Measurements from ENCODE around the gene PLAGL2. TPM values are rescaled to one million over a fixed set of nuclear protein-coding genes. Genes with fewer than 3 reads are reported as not detected.
A peak's percentile ranks its signal among the peaks of the same experiment; 100 is the strongest.

Gene PLAGL2
- total and polyA plus RNA-seq, 4 donors: 1.3 to 7.2 (median 1.6) TPM

DNA sequence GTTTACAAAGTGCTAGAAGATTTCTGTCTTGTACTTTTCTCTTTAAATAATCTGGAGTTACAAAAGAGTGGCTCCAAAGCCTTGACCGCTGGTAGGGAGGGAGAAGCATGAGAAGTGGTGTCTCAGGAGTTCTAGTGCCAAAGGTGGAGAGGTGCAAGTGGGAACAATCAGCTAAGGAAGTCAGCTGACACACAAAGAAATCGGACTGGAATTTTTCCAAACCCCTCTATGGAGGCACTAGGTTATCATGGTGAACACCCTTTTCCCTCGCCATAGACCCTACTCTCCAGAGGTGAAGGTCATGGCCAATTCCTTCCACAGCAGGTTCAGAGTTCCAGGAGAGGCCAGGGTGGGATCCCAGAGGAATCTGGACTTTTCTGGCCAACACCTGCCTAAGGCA, 14.8 kb downstream of the PLAGL2 start:
- H3K9ac ChIP-seq (ENCODE audit: low read depth in 1 of 2, low read length in 2 of 2): no peak overlapping the region
- WGBS: 77% methylated on average over 3 of the region's 3 CpGs
- no peaks in the 10 kb centered on the region for H3K27me3 ChIP-seq (ENCODE audit: control insufficient read depth in 4 of 4, insufficient read depth in 4 of 4, low read length in 3 of 4)
- peaks cover 2 to 10% (median 4%) of the 10 kb centered on the region in 4 donors for H3K36me3 ChIP-seq (ENCODE audit: control insufficient read depth in 4 of 4, insufficient read depth in 3 of 4, low read depth in 1 of 4, low read length in 3 of 4)
- peaks cover 5 to 36% (median 20%) of the 10 kb centered on the region in 4 donors for H3K4me1 ChIP-seq (ENCODE audit: control insufficient read depth in 4 of 4, insufficient read depth in 4 of 4, low read length in 3 of 4)
- no peaks in the 10 kb centered on the region for H3K9me3 ChIP-seq (ENCODE audit: control insufficient read depth in 4 of 4, low read length in 3 of 4)
- TF ChIP-seq NR2F2 (IDR thresholded peaks at IDR 0.05): peak; percentile 97
- TF ChIP-seq, protein P1, sequence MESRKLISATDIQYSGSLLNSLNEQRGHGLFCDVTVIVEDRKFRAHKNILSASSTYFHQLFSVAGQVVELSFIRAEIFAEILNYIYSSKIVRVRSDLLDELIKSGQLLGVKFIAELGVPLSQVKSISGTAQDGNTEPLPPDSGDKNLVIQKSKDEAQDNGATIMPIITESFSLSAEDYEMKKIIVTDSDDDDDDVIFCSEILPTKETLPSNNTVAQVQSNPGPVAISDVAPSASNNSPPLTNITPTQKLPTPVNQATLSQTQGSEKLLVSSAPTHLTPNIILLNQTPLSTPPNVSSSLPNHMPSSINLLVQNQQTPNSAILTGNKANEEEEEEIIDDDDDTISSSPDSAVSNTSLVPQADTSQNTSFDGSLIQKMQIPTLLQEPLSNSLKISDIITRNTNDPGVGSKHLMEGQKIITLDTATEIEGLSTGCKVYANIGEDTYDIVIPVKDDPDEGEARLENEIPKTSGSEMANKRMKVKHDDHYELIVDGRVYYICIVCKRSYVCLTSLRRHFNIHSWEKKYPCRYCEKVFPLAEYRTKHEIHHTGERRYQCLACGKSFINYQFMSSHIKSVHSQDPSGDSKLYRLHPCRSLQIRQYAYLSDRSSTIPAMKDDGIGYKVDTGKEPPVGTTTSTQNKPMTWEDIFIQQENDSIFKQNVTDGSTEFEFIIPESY (IDR thresholded peaks at IDR 0.05): no peak
- TF ChIP-seq YY1 (IDR thresholded peaks at IDR 0.05): no peak
- no peak overlapping the region for H3K27ac ChIP-seq (ENCODE audit: low read depth in 1 of 2, low read length in 2 of 2)
- H3K4me3 ChIP-seq (ENCODE audit: low read depth in 1 of 3, low read length in 3 of 3): no peak overlapping the region
- no peak for DNase-seq (ENCODE audit: low spot score)

DNA sequence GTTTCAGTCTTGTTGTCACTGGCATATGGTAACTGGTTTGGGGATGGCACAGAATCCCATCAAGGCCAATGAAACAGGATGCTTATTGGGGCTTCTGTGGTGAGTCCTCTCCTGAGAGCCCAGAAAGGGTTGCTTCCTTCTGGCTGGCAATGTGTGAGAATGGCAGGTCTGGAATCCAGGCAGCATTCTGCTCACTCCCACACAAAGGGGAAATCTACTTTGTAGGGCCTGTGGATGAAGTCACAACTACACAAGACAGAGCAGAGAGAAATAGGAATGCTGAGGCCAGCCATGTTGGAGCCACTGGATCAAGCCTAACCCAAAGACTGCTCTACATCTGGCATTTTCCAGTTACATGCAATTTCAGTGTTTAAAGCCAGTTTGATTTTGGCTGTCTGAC, 15.7 kb downstream of the PLAGL2 start:
- no peak overlapping the region for H3K4me3 ChIP-seq (ENCODE audit: low read depth in 1 of 3, low read length in 3 of 3)
- H3K27ac ChIP-seq (ENCODE audit: low read depth in 1 of 2, low read length in 2 of 2): no peak overlapping the region
- H3K4me1 ChIP-seq (ENCODE audit: control insufficient read depth in 4 of 4, insufficient read depth in 4 of 4, low read length in 3 of 4): peaks cover 5 to 34% (median 19%) of the 10 kb centered on the region in 4 donors
- DNase-seq (ENCODE audit: low spot score): no peak
- H3K9me3 ChIP-seq (ENCODE audit: control insufficient read depth in 4 of 4, low read length in 3 of 4): no peaks in the 10 kb centered on the region
- TF ChIP-seq FOXA2 (IDR thresholded peaks at IDR 0.05) (no peak), JUND (IDR thresholded peaks at IDR 0.05) (no peak), YY1 (IDR thresholded peaks at IDR 0.05) (no peak), SP1 (IDR thresholded peaks at IDR 0.05) (no peak), HNF4G (IDR thresholded peaks at IDR 0.05) (no peak), EGR1 (IDR thresholded peaks at IDR 0.05; ENCODE audit: low read depth in 2 of 2) (no peak), RAD21 (IDR thresholded peaks at IDR 0.05) (no peak), TAF1 (conservative IDR thresholded peaks at IDR 0.05) (no peak), FOXA1 (IDR thresholded peaks at IDR 0.05) (no peak), NR2F2 (IDR thresholded peaks at IDR 0.05) (no peak), GABPA (IDR thresholded peaks at IDR 0.05 in 1 of 2, conservative IDR thresholded peaks at IDR 0.05 in 1 of 2) (no peak), RXRA (IDR thresholded peaks at IDR 0.05) (no peak), HNF4A (conservative IDR thresholded peaks at IDR 0.05) (no peak)
- TF ChIP-seq, protein P1 (IDR thresholded peaks at IDR 0.05): no peak
- TF ChIP-seq, protein P2, sequence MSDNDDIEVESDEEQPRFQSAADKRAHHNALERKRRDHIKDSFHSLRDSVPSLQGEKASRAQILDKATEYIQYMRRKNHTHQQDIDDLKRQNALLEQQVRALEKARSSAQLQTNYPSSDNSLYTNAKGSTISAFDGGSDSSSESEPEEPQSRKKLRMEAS (IDR thresholded peaks at IDR 0.05): no peak
- TF ChIP-seq, protein P3, sequence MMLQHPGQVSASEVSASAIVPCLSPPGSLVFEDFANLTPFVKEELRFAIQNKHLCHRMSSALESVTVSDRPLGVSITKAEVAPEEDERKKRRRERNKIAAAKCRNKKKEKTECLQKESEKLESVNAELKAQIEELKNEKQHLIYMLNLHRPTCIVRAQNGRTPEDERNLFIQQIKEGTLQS (IDR thresholded peaks at IDR 0.05): no peak
- TF ChIP-seq, protein P4, sequence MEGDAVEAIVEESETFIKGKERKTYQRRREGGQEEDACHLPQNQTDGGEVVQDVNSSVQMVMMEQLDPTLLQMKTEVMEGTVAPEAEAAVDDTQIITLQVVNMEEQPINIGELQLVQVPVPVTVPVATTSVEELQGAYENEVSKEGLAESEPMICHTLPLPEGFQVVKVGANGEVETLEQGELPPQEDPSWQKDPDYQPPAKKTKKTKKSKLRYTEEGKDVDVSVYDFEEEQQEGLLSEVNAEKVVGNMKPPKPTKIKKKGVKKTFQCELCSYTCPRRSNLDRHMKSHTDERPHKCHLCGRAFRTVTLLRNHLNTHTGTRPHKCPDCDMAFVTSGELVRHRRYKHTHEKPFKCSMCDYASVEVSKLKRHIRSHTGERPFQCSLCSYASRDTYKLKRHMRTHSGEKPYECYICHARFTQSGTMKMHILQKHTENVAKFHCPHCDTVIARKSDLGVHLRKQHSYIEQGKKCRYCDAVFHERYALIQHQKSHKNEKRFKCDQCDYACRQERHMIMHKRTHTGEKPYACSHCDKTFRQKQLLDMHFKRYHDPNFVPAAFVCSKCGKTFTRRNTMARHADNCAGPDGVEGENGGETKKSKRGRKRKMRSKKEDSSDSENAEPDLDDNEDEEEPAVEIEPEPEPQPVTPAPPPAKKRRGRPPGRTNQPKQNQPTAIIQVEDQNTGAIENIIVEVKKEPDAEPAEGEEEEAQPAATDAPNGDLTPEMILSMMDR (IDR thresholded peaks at IDR 0.05; ENCODE audit: low read depth, low read length, missing input control): no peak
- TF ChIP-seq, protein P5, sequence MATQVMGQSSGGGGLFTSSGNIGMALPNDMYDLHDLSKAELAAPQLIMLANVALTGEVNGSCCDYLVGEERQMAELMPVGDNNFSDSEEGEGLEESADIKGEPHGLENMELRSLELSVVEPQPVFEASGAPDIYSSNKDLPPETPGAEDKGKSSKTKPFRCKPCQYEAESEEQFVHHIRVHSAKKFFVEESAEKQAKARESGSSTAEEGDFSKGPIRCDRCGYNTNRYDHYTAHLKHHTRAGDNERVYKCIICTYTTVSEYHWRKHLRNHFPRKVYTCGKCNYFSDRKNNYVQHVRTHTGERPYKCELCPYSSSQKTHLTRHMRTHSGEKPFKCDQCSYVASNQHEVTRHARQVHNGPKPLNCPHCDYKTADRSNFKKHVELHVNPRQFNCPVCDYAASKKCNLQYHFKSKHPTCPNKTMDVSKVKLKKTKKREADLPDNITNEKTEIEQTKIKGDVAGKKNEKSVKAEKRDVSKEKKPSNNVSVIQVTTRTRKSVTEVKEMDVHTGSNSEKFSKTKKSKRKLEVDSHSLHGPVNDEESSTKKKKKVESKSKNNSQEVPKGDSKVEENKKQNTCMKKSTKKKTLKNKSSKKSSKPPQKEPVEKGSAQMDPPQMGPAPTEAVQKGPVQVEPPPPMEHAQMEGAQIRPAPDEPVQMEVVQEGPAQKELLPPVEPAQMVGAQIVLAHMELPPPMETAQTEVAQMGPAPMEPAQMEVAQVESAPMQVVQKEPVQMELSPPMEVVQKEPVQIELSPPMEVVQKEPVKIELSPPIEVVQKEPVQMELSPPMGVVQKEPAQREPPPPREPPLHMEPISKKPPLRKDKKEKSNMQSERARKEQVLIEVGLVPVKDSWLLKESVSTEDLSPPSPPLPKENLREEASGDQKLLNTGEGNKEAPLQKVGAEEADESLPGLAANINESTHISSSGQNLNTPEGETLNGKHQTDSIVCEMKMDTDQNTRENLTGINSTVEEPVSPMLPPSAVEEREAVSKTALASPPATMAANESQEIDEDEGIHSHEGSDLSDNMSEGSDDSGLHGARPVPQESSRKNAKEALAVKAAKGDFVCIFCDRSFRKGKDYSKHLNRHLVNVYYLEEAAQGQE (IDR thresholded peaks at IDR 0.05): no peak
- peaks cover under 1 to 3% (median 2%) of the 10 kb centered on the region in 4 donors for H3K36me3 ChIP-seq (ENCODE audit: control insufficient read depth in 4 of 4, insufficient read depth in 3 of 4, low read depth in 1 of 4, low read length in 3 of 4)
- no peaks in the 10 kb centered on the region for H3K27me3 ChIP-seq (ENCODE audit: control insufficient read depth in 4 of 4, insufficient read depth in 4 of 4, low read length in 3 of 4)
- H3K9ac ChIP-seq (ENCODE audit: low read depth in 1 of 2, low read length in 2 of 2): no peak overlapping the region
